Neuronal stem cell (in vitro differentiated cells): ENCODE measurements around the gene RPL32.
"Not testable (repeated sequence)": the region's sequence is repeated elsewhere in the genome, so short reads cannot be mapped to it uniquely, and the experiment has no call there.

ENCODE experiments used
- DNase-seq: peaks from one replicate; pipeline ENCODE4 v3.0.0-alpha.2; 2013; ENCODE audit warnings: low spot score
- H2AFZ ChIP-seq: one replicate; pipeline ENCODE4 v1.6.1; 2013; ENCODE audit warnings: mild to moderate bottlenecking, low read length, inconsistent platforms
- H2AK5ac ChIP-seq: 2 replicates; pipeline ENCODE4 v1.6.1; 2013; ENCODE audit warnings: low read depth, mild to moderate bottlenecking, inconsistent platforms, low read length, moderate library complexity, mixed read lengths
- H2BK120ac ChIP-seq: 2 replicates; pipeline ENCODE4 v1.6.1; 2013; ENCODE audit warnings: low read depth, mild to moderate bottlenecking, inconsistent platforms, low read length, moderate library complexity, mixed read lengths
- H2BK12ac ChIP-seq: one replicate; pipeline ENCODE4 v1.6.1; 2013; ENCODE audit warnings: low read length, inconsistent platforms
- H2BK15ac ChIP-seq: 2 replicates; pipeline ENCODE4 v1.6.1; 2013; ENCODE audit warnings: mild to moderate bottlenecking, low read length, inconsistent platforms, mixed read lengths
- H2BK5ac ChIP-seq: one replicate; pipeline ENCODE4 v1.6.1; 2013; ENCODE audit warnings: inconsistent platforms, mild to moderate bottlenecking, low read length, moderate library complexity
- H3K14ac ChIP-seq: one replicate; pipeline ENCODE4 v1.6.1; 2013; ENCODE audit warnings: low read length, inconsistent platforms
- H3K18ac ChIP-seq: 2 replicates; pipeline ENCODE4 v1.6.1; 2013; ENCODE audit warnings: low read length, inconsistent platforms
- H3K23ac ChIP-seq: 2 replicates; pipeline ENCODE4 v1.6.1; 2013; ENCODE audit warnings: low read depth, mild to moderate bottlenecking, mixed read lengths, low read length, inconsistent platforms; ENCODE audit not compliant: poor library complexity
- H3K27ac ChIP-seq: replicated peaks from 3 replicates; pipeline ENCODE4 v1.5.1; 2013; ENCODE audit warnings: low read length, inconsistent platforms
- H3K27me3 ChIP-seq, 3 experiments: 2 replicates each; pipeline ENCODE4 v1.6.1; 2013; ENCODE audit warnings: low read length in 3 of 3, mild to moderate bottlenecking in 2 of 3, inconsistent platforms in 1 of 3, low read depth in 1 of 3, mixed read lengths in 1 of 3, moderate library complexity in 1 of 3; ENCODE audit not compliant: control insufficient read depth in 3 of 3, insufficient read depth in 3 of 3
- H3K36me3 ChIP-seq, 2 donors: replicated peaks in 1 of 2; 2 replicates each; pipeline ENCODE4 v1.6.1; 2013; ENCODE audit warnings: low read length in 2 of 2; ENCODE audit not compliant: control insufficient read depth in 2 of 2, insufficient read depth in 2 of 2
- H3K4ac ChIP-seq: 2 replicates; pipeline ENCODE4 v1.6.1; 2013; ENCODE audit warnings: inconsistent platforms, mild to moderate bottlenecking, low read length, moderate library complexity
- H3K4me1 ChIP-seq, 2 donors: 1 replicate in 1 of 2; 2 replicates in 1 of 2; pipeline ENCODE4 v1.6.1; 2013; ENCODE audit warnings: low read length in 2 of 2, low read depth in 1 of 2; ENCODE audit not compliant: control insufficient read depth in 2 of 2, insufficient read depth in 1 of 2
- H3K4me2 ChIP-seq: one replicate; pipeline ENCODE4 v1.6.1; 2013; ENCODE audit warnings: mild to moderate bottlenecking, low read length, inconsistent platforms; ENCODE audit not compliant: insufficient read depth, poor library complexity, severe bottlenecking
- H3K4me3 ChIP-seq, 2 donors: 2 replicates each; pipeline ENCODE4 v1.5.1; 2013; ENCODE audit warnings: low read length in 2 of 2, mild to moderate bottlenecking in 2 of 2, inconsistent platforms in 1 of 2, moderate library complexity in 1 of 2
- H3K79me1 ChIP-seq: one replicate; pipeline ENCODE4 v1.6.1; 2013; ENCODE audit warnings: low read depth, mild to moderate bottlenecking, inconsistent platforms, low read length, moderate library complexity
- H3K9ac ChIP-seq: one replicate; pipeline ENCODE4 v1.6.1; 2013; ENCODE audit warnings: mild to moderate bottlenecking, low read depth, low read length, inconsistent platforms; ENCODE audit not compliant: poor library complexity
- H3K9me3 ChIP-seq, 2 donors: replicated peaks in 1 of 2; 2 replicates each; pipeline versions ENCODE3 to v1.6.1; 2013; ENCODE audit warnings: low read length in 2 of 2, mild to moderate bottlenecking in 2 of 2, inconsistent platforms in 1 of 2, low read depth in 1 of 2, mixed read lengths in 1 of 2, moderate library complexity in 1 of 2; ENCODE audit not compliant: control insufficient read depth in 2 of 2, insufficient read depth in 1 of 2
- H4K8ac ChIP-seq: one replicate; pipeline ENCODE4 v1.6.1; 2013; ENCODE audit warnings: low read depth, mild to moderate bottlenecking, inconsistent platforms, low read length, moderate library complexity
- H4K91ac ChIP-seq: one replicate; pipeline ENCODE4 v1.6.1; 2013; ENCODE audit warnings: low read length, low read depth, mild to moderate bottlenecking, inconsistent platforms; ENCODE audit not compliant: poor library complexity
- WGBS, 2 donors: extraction: QIAGEN DNeasy Blood & Tissue Kit; methylation state at CpG; one replicate each; pipeline ENCODE4 v1.1.7; 2013; ENCODE audit warnings: missing lambda C conversion rate in 2 of 2, mixed read lengths in 1 of 2; ENCODE audit not compliant: insufficient read length in 2 of 2, insufficient replicate concordance in 1 of 2; ENCODE audit errors: extremely low coverage in 2 of 2; 5-methylcytosine and 5-hydroxymethylcytosine counted together

The RPL32 gene

GRCh38 chr3:12882336-12883310, 41.3 kb upstream of the RPL32 start:
- Histone ChIP-seq H2AK5ac (no peak overlapping the region), H2BK120ac (no peak overlapping the region), H3K14ac (peak overlapping the region; percentile 64), H4K91ac (no peak overlapping the region), H3K18ac (peak overlapping the region; percentile 39), H3K23ac (no peak overlapping the region), H2BK12ac (peak overlapping the region; percentile 16), H3K36me3 (no peaks in the 10 kb centered on the region), H3K4me2 (no peak overlapping the region), H3K27ac (no peak overlapping the region), H3K9me3 (no peaks in the 10 kb centered on the region), H2BK5ac (no peak overlapping the region), H3K4ac (no peak overlapping the region), H4K8ac (no peak overlapping the region), H3K4me1 (peaks cover 0 to 2% of the 10 kb centered on the region in 2 donors), H2AFZ (no peak overlapping the region), H2BK15ac (no peak overlapping the region), H3K4me3 (no peak overlapping the region), H3K9ac (no peak overlapping the region), H3K27me3 (peaks cover 0 to 23% (median 0%) of the 10 kb centered on the region in 3 experiments), H3K79me1 (no peaks in the 10 kb centered on the region)
- no peak for DNase-seq
- WGBS, 2 donors, result no CpG with 5 or more reads among the region's 62 CpGs

GRCh38 chr3:12881858-12882257, 40.5 kb upstream of the RPL32 start:
- H3K27ac ChIP-seq, H4K8ac ChIP-seq: not testable (repeated sequence)
- no CpG with 5 or more reads among the region's 12 CpGs for WGBS, 2 donors

GRCh38 chr3:12879191-12879815, 37.9 kb upstream of the RPL32 start:
- Histone ChIP-seq H3K18ac (no peak overlapping the region), H2BK15ac (no peak overlapping the region), H3K23ac (peak overlapping the region; percentile 25), H3K79me1 (no peaks in the 10 kb centered on the region), H3K14ac (no peak overlapping the region), H3K27ac (no peak overlapping the region), H3K27me3 (peaks cover 0 to 25% (median 2%) of the 10 kb centered on the region in 3 experiments), H3K9ac (no peak overlapping the region), H2BK12ac (no peak overlapping the region), H3K4me2 (no peak overlapping the region), H2AK5ac (no peak overlapping the region), H4K8ac (no peak overlapping the region), H3K9me3 (no peaks in the 10 kb centered on the region), H2BK120ac (no peak overlapping the region), H3K4ac (no peak overlapping the region), H3K4me3 (no peak overlapping the region), H2AFZ (no peak overlapping the region), H4K91ac (no peak overlapping the region), H3K36me3 (no peaks in the 10 kb centered on the region), H3K4me1 (peaks cover 9 to 11% of the 10 kb centered on the region in 2 donors), H2BK5ac (no peak overlapping the region)
- DNase-seq, result no peak
- WGBS, 2 donors, result no CpG with 5 or more reads among the region's 5 CpGs

More at GRCh38 chr3:12881858-12882257, 40.5 kb upstream of the RPL32 start:
- H2AK5ac ChIP-seq, H3K9ac ChIP-seq, H3K18ac ChIP-seq, H3K4me1 ChIP-seq, H3K23ac ChIP-seq, H3K4me2 ChIP-seq, H3K14ac ChIP-seq, H4K91ac ChIP-seq, H3K4me3 ChIP-seq, H2BK5ac ChIP-seq, DNase-seq, H2BK15ac ChIP-seq, H3K36me3 ChIP-seq, H3K79me1 ChIP-seq, H2BK120ac ChIP-seq, H3K4ac ChIP-seq, H2AFZ ChIP-seq, H3K9me3 ChIP-seq, H2BK12ac ChIP-seq: not testable (repeated sequence)
- peaks cover 0 to 30% (median 0%) of the 10 kb centered on the region in 3 experiments for H3K27me3 ChIP-seq

GRCh38 chr3:12878758-12879157, 37.4 kb upstream of the RPL32 start:
- not testable (repeated sequence) for H2AFZ ChIP-seq, H2BK15ac ChIP-seq, H3K9me3 ChIP-seq, H3K27ac ChIP-seq, H2BK120ac ChIP-seq, H3K4ac ChIP-seq, H3K4me2 ChIP-seq, H4K8ac ChIP-seq, H3K4me3 ChIP-seq, H3K36me3 ChIP-seq, DNase-seq, H2BK5ac ChIP-seq, H3K79me1 ChIP-seq, H2AK5ac ChIP-seq, H3K9ac ChIP-seq, H4K91ac ChIP-seq, H2BK12ac ChIP-seq, H3K18ac ChIP-seq, H3K14ac ChIP-seq, H3K23ac ChIP-seq
- peaks cover 0 to 25% (median 2%) of the 10 kb centered on the region in 3 experiments for H3K27me3 ChIP-seq
- no CpG with 5 or more reads among the region's 2 CpGs for WGBS, 2 donors
- peaks cover 11 to 12% of the 10 kb centered on the region in 2 donors for H3K4me1 ChIP-seq
